Activated CD8-positive, alpha-beta T cell treated with anti-CD3 and anti-CD28 coated beads for 36 hours (primary cell): Measurements from ENCODE around the gene SENP2. TPM values are rescaled to one million over a fixed set of nuclear protein-coding genes. Genes with fewer than 3 reads are reported as not detected.
"Not testable (repeated sequence)": the region's sequence is repeated elsewhere in the genome, so short reads cannot be mapped to it uniquely, and the experiment has no call there.

Experiments
- ATAC-seq: fragments of 200-7000 bp; cut with Tn5 transposase; one replicate; pipeline ENCODE4 v1.10.0; 2021; ENCODE audit warnings: mild to moderate bottlenecking, moderate library complexity
- CTCF ChIA-PET: fragments of 350-600 bp; sonication (Branson Sonifier 250); formaldehyde crosslinking; loops from one replicate; lab custom pipeline; 2021; ENCODE audit warnings: antibody characterized with exemption; lab: Charles Lee
- POLR2A ChIA-PET: fragments of 350-600 bp; sonication (Branson Sonifier 250); formaldehyde crosslinking; loops from one replicate; lab custom pipeline; 2021; ENCODE audit warnings: antibody characterized with exemption; lab: Charles Lee
- DNase-seq: peaks from one replicate; pipeline ENCODE4 v3.0.0-alpha.2; 2020
- H3K27ac Mint-ChIP-seq: one replicate; pipeline ENCODE4 v1.8.0; 2021; ENCODE audit warnings: mild to moderate bottlenecking, mixed read lengths
- H3K27me3 Mint-ChIP-seq: one replicate; pipeline ENCODE4 v1.8.0; 2021; ENCODE audit warnings: mixed read lengths
- H3K36me3 Mint-ChIP-seq: one replicate; pipeline ENCODE4 v1.8.0; 2021; ENCODE audit warnings: low read depth, mixed read lengths
- H3K4me1 Mint-ChIP-seq: one replicate; pipeline ENCODE4 v1.8.0; 2021; ENCODE audit warnings: low read depth, mixed read lengths
- H3K4me3 Mint-ChIP-seq: one replicate; pipeline ENCODE4 v1.8.0; 2021; ENCODE audit warnings: mild to moderate bottlenecking, moderate library complexity, mixed read lengths
- H3K9me3 Mint-ChIP-seq: one replicate; pipeline ENCODE4 v1.8.0; 2021; ENCODE audit warnings: mixed read lengths
- intact Hi-C: fragments of 100-400 bp; cut with micrococcal nuclease; formaldehyde crosslinking; loops from one replicate; pipeline ENCODE4 v1.10.0; 2022
- total RNA-seq, 2 experiments: library from RNA; stranded (reverse); gene quantifications; one replicate each; pipeline ENCODE4 v1.2.3, GENCODE V29; 2021
- TF ChIP-seq, protein P1 (sequence below): fragments of 200-600 bp; IDR thresholded peaks from one replicate; pipeline ENCODE4 v1.8.0; 2022; ENCODE audit warnings: antibody characterized with exemption, mild to moderate bottlenecking

SENP2 gene
- total RNA-seq, 2 experiments from 2014 or later, result 22.5 to 28.4 TPM

GRCh38 chr3:185549651-185550111 lies 36.4 kb upstream of the SENP2 start:
- intact Hi-C loops, result no loop called here
- Mint-ChIP-seq H3K36me3 (no peaks in the 10 kb centered on the region), H3K4me1 (peaks cover 12% of the 10 kb centered on the region), H3K9me3 (no peaks in the 10 kb centered on the region), H3K27ac (no peak overlapping the region), H3K27me3 (no peaks in the 10 kb centered on the region), H3K4me3 (no peak overlapping the region)
- no peak for DNase-seq
- ChIA-PET POLR2A (no interaction called here), CTCF (interaction anchor here (0.6 kb wide), 1 partner anchor 10 kb away, joined by 3 read pairs; no protein-coding TSS in a partner anchor)
- no peak for ATAC-seq
- TF ChIP-seq, protein P1, sequence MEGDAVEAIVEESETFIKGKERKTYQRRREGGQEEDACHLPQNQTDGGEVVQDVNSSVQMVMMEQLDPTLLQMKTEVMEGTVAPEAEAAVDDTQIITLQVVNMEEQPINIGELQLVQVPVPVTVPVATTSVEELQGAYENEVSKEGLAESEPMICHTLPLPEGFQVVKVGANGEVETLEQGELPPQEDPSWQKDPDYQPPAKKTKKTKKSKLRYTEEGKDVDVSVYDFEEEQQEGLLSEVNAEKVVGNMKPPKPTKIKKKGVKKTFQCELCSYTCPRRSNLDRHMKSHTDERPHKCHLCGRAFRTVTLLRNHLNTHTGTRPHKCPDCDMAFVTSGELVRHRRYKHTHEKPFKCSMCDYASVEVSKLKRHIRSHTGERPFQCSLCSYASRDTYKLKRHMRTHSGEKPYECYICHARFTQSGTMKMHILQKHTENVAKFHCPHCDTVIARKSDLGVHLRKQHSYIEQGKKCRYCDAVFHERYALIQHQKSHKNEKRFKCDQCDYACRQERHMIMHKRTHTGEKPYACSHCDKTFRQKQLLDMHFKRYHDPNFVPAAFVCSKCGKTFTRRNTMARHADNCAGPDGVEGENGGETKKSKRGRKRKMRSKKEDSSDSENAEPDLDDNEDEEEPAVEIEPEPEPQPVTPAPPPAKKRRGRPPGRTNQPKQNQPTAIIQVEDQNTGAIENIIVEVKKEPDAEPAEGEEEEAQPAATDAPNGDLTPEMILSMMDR, result no peak

DNA sequence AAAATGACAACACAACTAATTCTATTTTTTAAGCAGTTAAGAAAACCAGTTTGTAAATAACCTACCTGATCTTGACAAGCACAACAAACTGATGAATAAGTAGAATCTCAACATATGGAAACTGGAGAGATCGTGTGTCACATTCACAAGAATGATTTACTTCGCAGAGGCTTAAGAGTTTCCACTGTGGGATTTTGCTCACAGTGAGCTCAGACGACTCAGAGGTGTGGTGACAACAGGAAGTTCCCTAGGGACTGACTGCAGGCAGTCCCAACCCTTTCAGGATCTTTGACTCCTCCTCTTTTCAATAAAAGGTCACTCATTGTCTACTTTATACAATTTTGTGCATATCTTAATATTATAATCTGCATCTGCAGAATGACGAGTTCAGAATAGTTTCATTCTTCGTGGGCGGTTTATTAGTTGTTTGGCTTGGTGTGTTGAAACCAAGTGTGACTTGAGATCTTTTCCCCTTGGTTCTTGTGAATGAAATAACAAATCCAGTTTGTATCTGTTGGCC lies 33.7 kb upstream of the SENP2 start, which contains the start of gene LIPH:
TSS of gene LIPH (minus strand) at position 231 of the 520 bp plus-strand sequence. CDS start at position 114, 117 bp downstream.
- H3K4me1 Mint-ChIP-seq, result peaks cover 10% of the 10 kb centered on the region
- ATAC-seq (peak; percentile 78), DNase-seq (peak; percentile 22)
- H3K27me3 Mint-ChIP-seq, result no peaks in the 10 kb centered on the region
- ChIA-PET POLR2A (no interaction called here), CTCF (interaction anchor here (0.7 to 1.6 kb wide), 2 partner anchors 69 to 91 kb away, joined by 3 to 4 read pairs; no protein-coding TSS in a partner anchor)
- intact Hi-C loops, result no loop called here
- TF ChIP-seq, protein P1, result no peak
- H3K4me3 Mint-ChIP-seq, result no peak within 1 kb of the TSS
- H3K27ac Mint-ChIP-seq, result no peak within 1 kb of the TSS
- no peaks in the 10 kb centered on the region for H3K36me3 Mint-ChIP-seq
- H3K9me3 Mint-ChIP-seq, result no peaks in the 10 kb centered on the region

DNA sequence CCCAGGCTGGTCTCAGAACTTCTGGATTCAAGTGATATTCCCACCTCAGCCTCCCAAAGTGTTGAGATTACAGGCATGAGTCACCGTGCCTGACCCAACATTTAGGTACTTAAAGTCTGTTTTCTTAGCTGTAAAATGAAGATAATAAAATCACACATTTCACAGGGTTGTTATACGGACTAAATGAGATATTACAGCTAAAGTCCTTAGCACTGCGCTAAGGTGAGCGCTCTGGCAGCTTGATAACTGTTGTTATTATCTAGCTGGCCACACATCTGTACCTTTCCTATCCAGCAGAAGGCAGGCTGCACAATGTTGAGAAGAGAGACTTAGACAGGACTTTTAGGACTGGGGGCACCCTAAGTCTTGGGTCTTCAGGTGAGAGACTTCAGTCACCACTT lies 31.0 kb upstream of the SENP2 start:
- Mint-ChIP-seq H3K27ac (no peak overlapping the region), H3K4me1 (peaks cover 19% of the 10 kb centered on the region), H3K4me3 (no peak overlapping the region), H3K27me3 (no peaks in the 10 kb centered on the region), H3K9me3 (no peaks in the 10 kb centered on the region), H3K36me3 (no peaks in the 10 kb centered on the region)
- DNase-seq, result no peak
- POLR2A ChIA-PET, result no interaction called here
- ATAC-seq, result no peak
- CTCF ChIA-PET, result interaction anchor here (0.9 to 1.0 kb wide), 2 partner anchors 20 to 93 kb away, joined by 3 to 4 read pairs; no protein-coding TSS in a partner anchor
- TF ChIP-seq, protein P1, result no peak
- intact Hi-C loops, result no loop called here

DNA sequence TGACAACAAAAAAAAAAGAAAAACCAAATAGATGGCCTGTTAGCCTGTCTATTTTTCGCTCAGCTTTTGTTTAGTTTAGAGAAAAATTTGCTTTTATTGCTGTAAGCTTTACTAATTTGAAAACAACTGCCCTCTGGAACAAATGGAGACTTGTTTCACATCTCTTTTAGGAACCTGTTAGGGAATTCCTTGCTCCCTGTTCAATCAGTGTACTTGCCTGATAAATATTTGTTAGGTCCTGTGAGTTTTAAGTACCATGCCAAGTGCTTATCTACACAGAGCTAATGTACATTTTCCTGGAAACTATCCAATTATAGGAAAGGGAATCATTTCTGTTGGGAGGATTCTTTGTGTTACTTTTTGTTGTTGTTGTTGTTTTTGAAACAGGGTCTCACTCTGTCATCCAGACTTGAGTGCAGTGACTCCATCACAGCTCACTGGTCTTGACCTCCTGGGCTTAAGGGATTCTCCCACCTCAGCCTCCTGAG lies 30.2 kb upstream of the SENP2 start:
- Mint-ChIP-seq H3K4me1 (peaks cover 19% of the 10 kb centered on the region), H3K36me3 (no peaks in the 10 kb centered on the region), H3K27me3 (peaks cover 3% of the 10 kb centered on the region), H3K27ac (no peak overlapping the region), H3K9me3 (no peaks in the 10 kb centered on the region), H3K4me3 (no peak overlapping the region)
- ATAC-seq (no peak), DNase-seq (no peak)
- CTCF ChIA-PET, result interaction anchor here (1.0 kb wide), 1 partner anchor 94 kb away, joined by 3 read pairs; no protein-coding TSS in a partner anchor
- POLR2A ChIA-PET, result no interaction called here
- TF ChIP-seq, protein P1, result no peak
- intact Hi-C loops, result no loop called here

DNA sequence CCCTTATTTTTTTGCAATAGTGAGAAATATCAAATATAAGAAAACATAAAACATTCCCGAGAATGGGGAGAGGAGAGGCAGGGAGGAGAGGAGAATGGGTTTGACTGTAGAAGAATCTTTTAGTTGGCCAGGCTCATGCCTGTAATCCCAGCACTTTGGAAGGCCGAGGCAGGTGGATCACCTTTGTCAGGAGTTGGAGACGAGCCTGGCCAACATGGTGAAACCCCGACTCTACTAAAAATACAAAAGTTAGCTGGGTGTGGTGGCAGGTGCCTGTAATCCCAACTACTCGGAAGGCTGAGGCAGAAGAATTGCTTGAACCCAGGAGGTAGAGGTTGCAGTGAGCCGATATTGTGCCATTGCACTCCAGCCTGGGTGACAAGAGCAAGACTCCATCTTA lies 29.5 kb upstream of the SENP2 start:
- H3K9me3 Mint-ChIP-seq, H3K4me3 Mint-ChIP-seq, H3K36me3 Mint-ChIP-seq, DNase-seq, ATAC-seq, H3K27me3 Mint-ChIP-seq, CTCF ChIA-PET, H3K27ac Mint-ChIP-seq, intact Hi-C loops, POLR2A ChIA-PET: not testable (repeated sequence)
- peaks cover 23% of the 10 kb centered on the region for H3K4me1 Mint-ChIP-seq
